HL-60 (cell line): Measurements from ENCODE around the gene STOML1.

Experiments used
- CTCF ChIP-seq: IDR thresholded peaks from one replicate; pipeline ENCODE4 v1.5.1; 2011; ENCODE audit warnings: low read length, control low read depth, inconsistent platforms; ENCODE audit not compliant: insufficient read depth
- POLR2AphosphoS5 ChIP-seq: IDR thresholded peaks from 2 replicates; pipeline ENCODE4 v1.6.1; 2012; ENCODE audit warnings: low read depth
- REST ChIP-seq: IDR thresholded peaks from 2 replicates; pipeline ENCODE4 v1.6.1; 2012; ENCODE audit warnings: low read depth; ENCODE audit not compliant: insufficient replicate concordance
- SPI1 ChIP-seq: IDR thresholded peaks from 2 replicates; pipeline ENCODE4 v1.6.1; 2012; ENCODE audit warnings: low read depth, mild to moderate bottlenecking, borderline replicate concordance

GRCh38 chr15:73959012-73959581 lies 33.0 kb downstream of the STOML1 start:
- TF ChIP-seq CTCF (no peak), POLR2AphosphoS5 (no peak), REST (no peak), SPI1 (no peak)
